Fibroblast of the aortic adventitia (primary cell): Measurements from ENCODE around the gene DHRS12. TPM values are rescaled to one million over a fixed set of nuclear protein-coding genes. Genes with fewer than 3 reads are reported as not detected.
A peak's percentile ranks its signal among the peaks of the same experiment; 100 is the strongest.

ENCODE experiments used
- DNase-seq: peaks from one replicate; pipeline ENCODE4 v3.0.0-alpha.2; 2010; ENCODE audit warnings: low read depth
- H3K4me3 ChIP-seq: 2 replicates; pipeline ENCODE4 v1.5.1; 2011; ENCODE audit warnings: low read depth, mild to moderate bottlenecking, control low read depth, low read length, moderate library complexity
- CTCF ChIP-seq: IDR thresholded peaks from 2 replicates; pipeline ENCODE4 v1.5.1; 2011; ENCODE audit warnings: mild to moderate bottlenecking, low read length, control low read depth, inconsistent platforms; ENCODE audit not compliant: insufficient read depth
- total RNA-seq: library from RNA; depleted of rRNA; stranded (reverse); fragments of >200 nt; gene quantifications from 2 replicates; pipeline ENCODE4 v1.2.3, GENCODE V29; 2012; ENCODE audit warnings: low replicate concordance

Gene DHRS12
- total RNA-seq, 1 donor: 3.8 TPM

- no peak for TF ChIP-seq CTCF
- DNase-seq: peak; percentile 95
- H3K4me3 ChIP-seq: no peak overlapping the region
Observed at GRCh38 chr13:51726446-51727193, 77.3 kb downstream of the DHRS12 start.

DNA sequence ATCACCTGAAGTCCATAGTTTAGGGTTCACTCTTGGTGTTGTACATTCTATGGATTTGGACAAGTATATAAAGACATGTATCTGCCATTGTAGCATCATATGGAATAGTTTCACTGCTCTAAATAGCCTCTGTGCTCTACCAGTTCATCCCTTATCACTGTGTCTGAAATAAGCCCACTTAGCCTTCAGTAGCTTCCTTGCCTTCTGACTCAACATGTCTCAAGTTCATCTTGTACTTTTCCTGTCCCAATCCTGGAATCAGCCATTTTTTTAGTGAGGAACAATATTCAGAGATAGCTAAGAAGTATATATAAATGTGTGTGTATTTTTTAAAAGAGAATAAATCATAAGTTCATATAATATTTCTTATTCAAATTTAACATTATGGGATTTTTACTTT lies 79.2 kb downstream of the DHRS12 start:
- TF ChIP-seq CTCF: no peak
- no peak overlapping the region for H3K4me3 ChIP-seq
- no peak for DNase-seq

DNA sequence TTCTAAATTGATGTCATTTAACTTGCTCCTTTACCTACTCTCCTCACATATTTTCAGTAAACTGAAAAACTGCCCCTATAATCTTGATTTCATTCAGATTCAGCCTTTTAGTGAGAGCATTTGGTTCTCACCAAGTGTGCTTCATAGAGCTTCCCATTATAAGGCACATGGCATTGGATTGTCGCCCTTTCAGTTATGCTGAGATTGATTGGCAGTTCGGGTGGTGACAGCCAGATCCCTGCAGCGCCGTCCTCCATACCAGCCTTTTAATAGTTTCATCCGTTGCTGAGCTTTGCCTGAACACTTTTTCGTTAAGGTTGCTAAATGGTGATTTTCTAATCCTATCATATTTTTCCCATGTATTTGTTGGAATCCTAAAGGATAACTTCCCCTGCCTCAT lies 80.4 kb downstream of the DHRS12 start:
- no peak for TF ChIP-seq CTCF
- no peak for DNase-seq
- H3K4me3 ChIP-seq: no peak overlapping the region

- peak; percentile 33 for DNase-seq
- TF ChIP-seq CTCF: no peak
Observed at GRCh38 chr13:51721496-51721895, 82.5 kb downstream of the DHRS12 start.

DNA sequence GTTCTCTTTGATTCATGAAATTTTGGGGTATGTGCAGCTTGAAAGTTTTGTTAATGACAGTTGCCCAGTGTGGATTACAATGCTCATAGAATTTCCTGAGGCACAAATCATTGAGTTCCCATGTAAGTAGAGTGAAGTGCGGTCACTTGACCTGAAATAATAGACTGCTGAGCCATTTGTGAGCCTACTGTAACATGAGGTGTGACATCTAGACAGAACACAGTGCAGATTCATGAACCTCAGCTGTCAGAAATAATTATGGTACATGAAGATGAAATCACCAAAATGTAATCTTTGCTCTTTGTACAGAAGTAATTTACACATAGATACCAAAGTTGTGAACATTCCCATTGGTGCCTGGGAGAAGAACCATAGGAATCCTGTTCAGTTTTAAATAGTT lies 84.6 kb downstream of the DHRS12 start:
- no peak for DNase-seq
- TF ChIP-seq CTCF: no peak
- no peak overlapping the region for H3K4me3 ChIP-seq

More at GRCh38 chr13:51721496-51721895, 82.5 kb downstream of the DHRS12 start:
- no peak overlapping the region for H3K4me3 ChIP-seq

Other genes starting within 250 kb of the DHRS12 start
- 4.7 and 10.2 TPM in 2 replicates for gene WDFY2, start 219.7 kb downstream of the DHRS12 start, total RNA-seq
- gene TMEM272, start 41.0 kb upstream of the DHRS12 start, total RNA-seq: not detected in 2 replicates
- not detected in 2 replicates for gene CCDC70, start 57.8 kb upstream of the DHRS12 start, total RNA-seq
- gene ATP7B, start 207.3 kb upstream of the DHRS12 start, total RNA-seq: 1.3 and 1.5 TPM in 2 replicates
- 23.1 and 36.3 TPM in 2 replicates for gene ALG11, start 208.2 kb upstream of the DHRS12 start, total RNA-seq
- 13.3 and 14.7 TPM in 2 replicates for gene UTP14C, start 220.5 kb upstream of the DHRS12 start, total RNA-seq